OCI-LY1 (cell line): Measurements from ENCODE around the gene FNDC3A.
"Not testable (repeated sequence)": the region's sequence is repeated elsewhere in the genome, so short reads cannot be mapped to it uniquely, and the experiment has no call there.

Experiments
- H2AFZ ChIP-seq: fragments of 200-600 bp; sonication (generic), shearing (Covaris generic); 2 replicates; pipeline ENCODE4 v1.6.0; 2014; ENCODE audit warnings: antibody characterized with exemption, mild to moderate bottlenecking, low read length
- H3F3A ChIP-seq: fragments of 200-600 bp; sonication (generic), shearing (Covaris generic); 2 replicates; pipeline ENCODE4 v1.6.0; 2014; ENCODE audit warnings: mild to moderate bottlenecking, antibody characterized with exemption, low read length, moderate library complexity; ENCODE audit not compliant: insufficient read depth
- H3K27ac ChIP-seq: fragments of 200-600 bp; sonication (generic); 2 replicates; pipeline ENCODE4 v1.5.1; 2014; ENCODE audit warnings: low read length, mixed run types, mild to moderate bottlenecking, low read depth; ENCODE audit not compliant: poor library complexity, severe bottlenecking
- H3K27me3 ChIP-seq: fragments of 200-600 bp; sonication (generic); 2 replicates; pipeline ENCODE4 v1.6.0; 2014; ENCODE audit warnings: antibody characterized with exemption, mild to moderate bottlenecking, low read length, moderate library complexity; ENCODE audit not compliant: insufficient read depth
- H3K36me3 ChIP-seq: fragments of 200-600 bp; sonication (generic); 2 replicates; pipeline ENCODE4 v1.6.1; 2014; ENCODE audit warnings: mild to moderate bottlenecking, antibody characterized with exemption, low read length, moderate library complexity, mixed read lengths; ENCODE audit not compliant: insufficient read depth
- H3K4me1 ChIP-seq: fragments of 200-600 bp; sonication (generic); 2 replicates; pipeline ENCODE4 v1.5.1; 2014; ENCODE audit warnings: mild to moderate bottlenecking, low read length, moderate library complexity; ENCODE audit not compliant: insufficient read depth, severe bottlenecking
- H3K4me2 ChIP-seq: fragments of 200-600 bp; sonication (generic), shearing (Covaris generic); 2 replicates; pipeline ENCODE4 v1.6.1; 2014; ENCODE audit warnings: low read length
- H3K4me3 ChIP-seq: fragments of 200-600 bp; sonication (generic); 2 replicates; pipeline ENCODE4 v1.5.1; 2014; ENCODE audit warnings: low read length, low read depth, mild to moderate bottlenecking, mixed read lengths; ENCODE audit not compliant: poor library complexity, severe bottlenecking
- H3K79me2 ChIP-seq: fragments of 200-600 bp; shearing (Covaris generic); 2 replicates; pipeline ENCODE4 v1.6.1; 2016; ENCODE audit warnings: mixed run types, low read length, mixed read lengths; ENCODE audit not compliant: insufficient read depth
- H3K9ac ChIP-seq: fragments of 200-600 bp; sonication (generic), shearing (Covaris generic); 2 replicates; pipeline ENCODE4 v1.6.1; 2014; ENCODE audit warnings: mild to moderate bottlenecking, low read length, mixed read lengths
- H3K9me2 ChIP-seq: fragments of 200-600 bp; sonication (generic), shearing (Covaris generic); 2 replicates; pipeline ENCODE4 v1.6.1; 2014; ENCODE audit warnings: low read depth, mild to moderate bottlenecking, low read length, mixed read lengths
- H3K9me3 ChIP-seq: fragments of 200-600 bp; shearing (Covaris generic); 2 replicates; pipeline ENCODE4 v1.6.1; 2014; ENCODE audit warnings: low read length, mixed read lengths
- H4K20me1 ChIP-seq: fragments of 200-600 bp; sonication (generic), shearing (Covaris generic); 2 replicates; pipeline ENCODE4 v1.6.0; 2016; ENCODE audit warnings: mild to moderate bottlenecking, low read length; ENCODE audit not compliant: insufficient read depth
- EZH2 ChIP-seq: fragments of 200-600 bp; sonication (generic), shearing (Covaris generic); IDR thresholded peaks from 2 replicates; pipeline ENCODE4 v1.8.0; 2017; ENCODE audit warnings: borderline replicate concordance, mixed run types, mild to moderate bottlenecking, antibody characterized with exemption, low read length, moderate library complexity, mixed read lengths
- TF ChIP-seq, protein P1 (sequence below): fragments of 200-600 bp; sonication (generic), shearing (Covaris generic); IDR thresholded peaks from 2 replicates; pipeline ENCODE4 v1.5.1; 2017; ENCODE audit warnings: mild to moderate bottlenecking, antibody characterized with exemption, low read length, moderate library complexity, mixed read lengths

Gene FNDC3A

DNA sequence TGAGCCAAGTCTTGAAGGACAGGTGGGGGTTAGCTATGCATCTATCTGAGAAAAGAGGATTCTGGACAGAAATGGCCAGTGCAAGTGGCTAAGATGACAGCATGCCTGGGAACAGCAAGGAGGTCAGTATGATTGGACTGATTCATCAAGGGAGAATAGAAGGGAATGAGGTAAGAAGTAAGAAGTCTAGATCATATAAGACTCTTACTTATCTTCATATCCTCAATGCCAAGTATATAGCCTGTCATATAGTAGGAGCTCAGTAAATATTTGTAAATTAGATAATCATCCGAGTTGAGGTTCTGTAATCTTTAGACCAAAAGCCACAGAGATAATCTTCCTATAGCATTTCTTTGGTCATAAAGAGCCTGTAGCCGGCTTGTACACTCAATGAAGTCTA is 141.2 kb downstream of the FNDC3A start:
- peaks cover 43% of the 10 kb centered on the region for H3K36me3 ChIP-seq
- H3K79me2 ChIP-seq, result peaks cover 6% of the 10 kb centered on the region

DNA sequence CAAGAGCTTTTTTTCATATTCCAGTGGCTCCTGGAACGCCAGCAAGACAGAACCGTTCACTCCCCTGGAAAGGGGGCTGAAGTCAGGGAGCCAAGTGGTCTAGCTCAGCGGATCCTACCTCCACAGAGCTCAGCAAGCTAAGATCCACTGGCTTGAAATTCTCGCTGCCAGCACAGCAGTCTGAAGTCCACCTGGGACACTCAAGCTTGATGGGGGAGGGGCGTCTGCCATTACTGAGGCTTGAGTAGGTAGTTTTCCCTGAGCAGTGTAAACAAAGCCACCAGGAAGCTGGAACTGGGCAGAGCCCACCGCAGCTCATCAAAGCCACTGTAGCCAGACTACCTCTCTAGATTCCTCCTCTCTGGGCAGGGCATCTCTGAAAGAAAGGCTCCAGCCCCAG is 142.7 kb downstream of the FNDC3A start:
- not testable (repeated sequence) for H3K9ac ChIP-seq, H3F3A ChIP-seq, H3K4me3 ChIP-seq, H3K4me1 ChIP-seq, H3K4me2 ChIP-seq, H2AFZ ChIP-seq, H3K9me3 ChIP-seq, H3K27me3 ChIP-seq, H4K20me1 ChIP-seq, H3K27ac ChIP-seq, H3K9me2 ChIP-seq, H3K79me2 ChIP-seq
- peaks cover 43% of the 10 kb centered on the region for H3K36me3 ChIP-seq

More for the DNA sequence above, 141.2 kb downstream of the FNDC3A start:
- Histone ChIP-seq H3K9me3 (no peaks in the 10 kb centered on the region), H3K9me2 (no peaks in the 10 kb centered on the region), H3K27ac (no peak overlapping the region), H3K27me3 (no peaks in the 10 kb centered on the region), H3K4me2 (no peak overlapping the region), H2AFZ (no peak overlapping the region), H4K20me1 (no peaks in the 10 kb centered on the region), H3K4me3 (no peak overlapping the region), H3K4me1 (peaks cover 15% of the 10 kb centered on the region), H3K9ac (no peak overlapping the region), H3F3A (no peaks in the 10 kb centered on the region)
- no peak for TF ChIP-seq EZH2
- TF ChIP-seq, protein P1, sequence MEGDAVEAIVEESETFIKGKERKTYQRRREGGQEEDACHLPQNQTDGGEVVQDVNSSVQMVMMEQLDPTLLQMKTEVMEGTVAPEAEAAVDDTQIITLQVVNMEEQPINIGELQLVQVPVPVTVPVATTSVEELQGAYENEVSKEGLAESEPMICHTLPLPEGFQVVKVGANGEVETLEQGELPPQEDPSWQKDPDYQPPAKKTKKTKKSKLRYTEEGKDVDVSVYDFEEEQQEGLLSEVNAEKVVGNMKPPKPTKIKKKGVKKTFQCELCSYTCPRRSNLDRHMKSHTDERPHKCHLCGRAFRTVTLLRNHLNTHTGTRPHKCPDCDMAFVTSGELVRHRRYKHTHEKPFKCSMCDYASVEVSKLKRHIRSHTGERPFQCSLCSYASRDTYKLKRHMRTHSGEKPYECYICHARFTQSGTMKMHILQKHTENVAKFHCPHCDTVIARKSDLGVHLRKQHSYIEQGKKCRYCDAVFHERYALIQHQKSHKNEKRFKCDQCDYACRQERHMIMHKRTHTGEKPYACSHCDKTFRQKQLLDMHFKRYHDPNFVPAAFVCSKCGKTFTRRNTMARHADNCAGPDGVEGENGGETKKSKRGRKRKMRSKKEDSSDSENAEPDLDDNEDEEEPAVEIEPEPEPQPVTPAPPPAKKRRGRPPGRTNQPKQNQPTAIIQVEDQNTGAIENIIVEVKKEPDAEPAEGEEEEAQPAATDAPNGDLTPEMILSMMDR, result no peak

DNA sequence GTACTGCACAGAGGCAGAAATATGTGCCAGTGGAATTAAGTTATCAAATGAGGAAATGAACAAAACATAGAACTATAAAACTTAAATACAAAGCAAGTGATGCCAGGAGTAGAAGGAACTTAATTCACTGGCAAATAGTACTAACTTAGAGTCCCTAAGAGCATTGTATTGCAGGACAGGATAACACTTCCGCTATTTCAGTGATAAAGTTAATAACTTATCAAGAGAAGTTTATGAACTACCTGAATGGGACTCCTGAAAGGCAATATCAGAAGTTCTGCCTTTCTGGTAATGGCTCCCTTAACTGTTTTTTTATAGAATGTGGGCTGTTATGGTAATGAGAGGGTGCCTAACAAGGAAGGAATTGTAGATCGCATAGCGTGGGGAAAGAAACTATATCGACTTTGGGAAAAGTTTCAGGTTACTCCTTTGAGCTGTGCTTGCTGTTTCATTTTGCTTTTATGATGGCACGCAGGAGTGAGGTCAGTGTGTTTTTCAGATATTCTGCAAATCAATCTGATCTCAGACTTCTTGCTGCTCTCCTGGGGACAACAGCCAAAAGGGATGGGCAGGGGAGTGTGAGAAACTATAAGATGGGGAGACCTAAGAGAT is 149.1 kb downstream of the FNDC3A start:
- H2AFZ ChIP-seq, result no peak overlapping the region
- peaks cover 3% of the 10 kb centered on the region; the same call in 1 of the 2 replicates for H3K79me2 ChIP-seq
- H3K4me1 ChIP-seq, result no peaks in the 10 kb centered on the region
- H4K20me1 ChIP-seq, result no peaks in the 10 kb centered on the region
- H3K27me3 ChIP-seq, result no peaks in the 10 kb centered on the region
- H3K4me3 ChIP-seq, result no peak overlapping the region
- no peaks in the 10 kb centered on the region for H3K9me2 ChIP-seq
- no peak overlapping the region for H3K27ac ChIP-seq
- H3K9ac ChIP-seq, result no peak overlapping the region
- no peak for TF ChIP-seq EZH2
- TF ChIP-seq, protein P1, result no peak
- no peaks in the 10 kb centered on the region for H3K36me3 ChIP-seq
- H3K4me2 ChIP-seq, result no peak overlapping the region
- H3K9me3 ChIP-seq, result no peaks in the 10 kb centered on the region
- H3F3A ChIP-seq, result no peaks in the 10 kb centered on the region

DNA sequence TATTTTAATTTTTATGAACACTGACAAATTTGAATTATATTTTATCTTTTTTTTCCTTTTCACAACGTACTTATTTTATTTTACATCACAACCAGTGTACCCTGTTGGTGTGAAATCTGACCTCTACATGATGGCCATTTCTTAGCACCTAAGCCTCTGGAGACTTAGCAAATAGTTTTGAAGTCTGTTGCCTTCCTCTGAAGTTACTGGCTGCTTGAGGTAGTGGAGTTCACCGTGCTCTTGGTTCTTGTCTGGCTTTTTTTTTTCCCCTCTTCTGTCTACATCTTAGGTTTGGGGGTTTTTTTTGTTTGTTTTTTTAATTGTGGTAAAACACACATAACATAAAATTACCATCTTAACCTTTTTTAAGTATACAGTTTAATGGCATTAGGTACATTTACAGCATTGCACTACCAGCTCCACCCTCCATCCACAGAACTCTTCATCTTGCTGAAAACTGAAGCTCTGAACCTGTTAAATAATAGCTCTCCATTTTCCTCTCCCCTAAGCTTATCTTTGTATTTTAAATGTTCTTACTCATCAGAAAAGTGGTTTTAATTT is 150.3 kb downstream of the FNDC3A start:
- no peak overlapping the region for H3K9ac ChIP-seq
- no peak for TF ChIP-seq EZH2
- TF ChIP-seq, protein P1, result no peak
- H3K4me1 ChIP-seq, result no peaks in the 10 kb centered on the region
- H2AFZ ChIP-seq, result no peak overlapping the region
- no peaks in the 10 kb centered on the region for H4K20me1 ChIP-seq
- no peak overlapping the region for H3K4me2 ChIP-seq
- no peaks in the 10 kb centered on the region for H3K9me2 ChIP-seq
- H3F3A ChIP-seq, result no peaks in the 10 kb centered on the region
- H3K9me3 ChIP-seq, result no peaks in the 10 kb centered on the region
- H3K27me3 ChIP-seq, result no peaks in the 10 kb centered on the region
- H3K4me3 ChIP-seq, result no peak overlapping the region
- H3K27ac ChIP-seq, result no peak overlapping the region
- H3K79me2 ChIP-seq, result peaks cover 5% of the 10 kb centered on the region; the same call in 1 of the 2 replicates
- H3K36me3 ChIP-seq, result peaks cover 1% of the 10 kb centered on the region
